H9 (cell line): Measurements from ENCODE around the gene CCDC33. TPM values are rescaled to one million over a fixed set of nuclear protein-coding genes. Genes with fewer than 3 reads are reported as not detected.

ENCODE experiments used
- DNase-seq: peaks from one replicate; pipeline ENCODE4 v3.0.0-alpha.2; 2017
- H2AFZ ChIP-seq: one replicate; pipeline ENCODE4 v1.6.1; 2013; ENCODE audit warnings: mild to moderate bottlenecking, low read length, control low read depth, moderate library complexity
- H2AK5ac ChIP-seq: 2 replicates; pipeline ENCODE4 v1.6.1; 2013; ENCODE audit warnings: low read length, control low read depth, mixed read lengths; ENCODE audit not compliant: insufficient read length
- H2BK120ac ChIP-seq: one replicate; pipeline ENCODE4 v1.6.1; 2013; ENCODE audit warnings: low read depth, mild to moderate bottlenecking, low read length, control low read depth, inconsistent platforms; ENCODE audit not compliant: poor library complexity, severe bottlenecking
- H2BK12ac ChIP-seq: 2 replicates; pipeline ENCODE4 v1.6.1; 2013; ENCODE audit warnings: low read length, control low read depth, mixed read lengths, low read depth; ENCODE audit not compliant: insufficient read length
- H2BK15ac ChIP-seq: 2 replicates; pipeline ENCODE4 v1.6.1; 2013; ENCODE audit warnings: low read depth, low read length, control low read depth
- H2BK20ac ChIP-seq: one replicate; pipeline ENCODE4 v1.6.1; 2013; ENCODE audit warnings: low read depth, mild to moderate bottlenecking, low read length, control low read depth, inconsistent platforms; ENCODE audit not compliant: poor library complexity, severe bottlenecking
- H2BK5ac ChIP-seq: 2 replicates; pipeline ENCODE4 v1.6.1; 2013; ENCODE audit warnings: low read length, control low read depth, mixed read lengths; ENCODE audit not compliant: insufficient read length
- H3K14ac ChIP-seq: 2 replicates; pipeline ENCODE4 v1.6.1; 2013; ENCODE audit warnings: low read length, control low read depth; ENCODE audit not compliant: insufficient read depth
- H3K18ac ChIP-seq: 2 replicates; pipeline ENCODE4 v1.6.1; 2013; ENCODE audit warnings: low read depth, mild to moderate bottlenecking, mixed read lengths, low read length, control low read depth; ENCODE audit not compliant: insufficient read length
- H3K23ac ChIP-seq: 2 replicates; pipeline ENCODE4 v1.6.1; 2013; ENCODE audit warnings: low read length, control low read depth, mixed read lengths, low read depth; ENCODE audit not compliant: insufficient read length
- H3K23me2 ChIP-seq: 2 replicates; pipeline ENCODE4 v1.6.1; 2013; ENCODE audit warnings: low read depth, mild to moderate bottlenecking, mixed read lengths, low read length, control low read depth; ENCODE audit not compliant: insufficient read length, poor library complexity, severe bottlenecking
- H3K27ac ChIP-seq: 2 replicates; pipeline ENCODE4 v1.5.1; 2013; ENCODE audit warnings: low read length, control low read depth, mixed read lengths, low read depth; ENCODE audit not compliant: insufficient read length
- H3K27me3 ChIP-seq: 2 replicates; pipeline ENCODE4 v1.6.1; 2013; ENCODE audit warnings: low read length, control low read depth, inconsistent platforms; ENCODE audit not compliant: insufficient read depth
- H3K4ac ChIP-seq: 2 replicates; pipeline ENCODE4 v1.6.1; 2013; ENCODE audit warnings: low read depth, mild to moderate bottlenecking, control low read depth, inconsistent platforms, low read length, moderate library complexity
- H3K4me1 ChIP-seq: 2 replicates; pipeline ENCODE4 v1.6.1; 2013; ENCODE audit warnings: low read length, control low read depth, inconsistent platforms; ENCODE audit not compliant: insufficient read depth
- H3K4me2 ChIP-seq: 2 replicates; pipeline ENCODE4 v1.6.1; 2013; ENCODE audit warnings: low read length, control low read depth, mixed read lengths; ENCODE audit not compliant: insufficient read length, insufficient read depth
- H3K56ac ChIP-seq: 2 replicates; pipeline ENCODE4 v1.6.1; 2013; ENCODE audit warnings: low read depth, mild to moderate bottlenecking, mixed read lengths, low read length, control low read depth; ENCODE audit not compliant: insufficient read length
- H3K79me1 ChIP-seq: 2 replicates; pipeline ENCODE4 v1.6.1; 2013; ENCODE audit warnings: low read depth, mild to moderate bottlenecking, moderate library complexity, low read length, control low read depth, inconsistent platforms; ENCODE audit not compliant: insufficient read depth, poor library complexity, severe bottlenecking
- H3K79me2 ChIP-seq: 2 replicates; pipeline ENCODE4 v1.6.1; 2013; ENCODE audit warnings: low read length, control low read depth, inconsistent platforms; ENCODE audit not compliant: insufficient read depth
- H3K9ac ChIP-seq: 2 replicates; pipeline ENCODE4 v1.6.1; 2013; ENCODE audit warnings: low read length, control low read depth, mixed read lengths; ENCODE audit not compliant: insufficient read length; ENCODE audit errors: extremely low read depth
- H3K9me3 ChIP-seq: one replicate; pipeline ENCODE4 v1.6.1; 2013; ENCODE audit warnings: low read depth, low read length, inconsistent platforms; ENCODE audit not compliant: control insufficient read depth
- H3T11ph ChIP-seq: one replicate; pipeline ENCODE4 v1.6.1; 2013; ENCODE audit warnings: mild to moderate bottlenecking, low read length, control low read depth, inconsistent platforms
- H4K20me1 ChIP-seq: one replicate; pipeline ENCODE4 v1.6.1; 2013; ENCODE audit not compliant: control insufficient read depth, insufficient read length, insufficient read depth
- H4K5ac ChIP-seq: 2 replicates; pipeline ENCODE4 v1.6.1; 2013; ENCODE audit warnings: low read depth, mild to moderate bottlenecking, mixed read lengths, low read length, control low read depth; ENCODE audit not compliant: insufficient read length
- H4K8ac ChIP-seq: replicated peaks from 2 replicates; pipeline ENCODE4 v1.6.1; 2013; ENCODE audit warnings: low read length, control low read depth, mixed read lengths, low read depth; ENCODE audit not compliant: insufficient read length
- H4K91ac ChIP-seq: 2 replicates; pipeline ENCODE4 v1.6.1; 2013; ENCODE audit warnings: low read depth, mild to moderate bottlenecking, moderate library complexity, mixed read lengths, low read length, control low read depth; ENCODE audit not compliant: insufficient read length
- H3K27ac Mint-ChIP-seq, 3 experiments: 2 replicates in 2 of 3; 3 replicates in 1 of 3; pipeline ENCODE4 v1.8.0; 2020 to 2021; ENCODE audit warnings: mixed read lengths in 3 of 3, mild to moderate bottlenecking in 1 of 3, moderate library complexity in 1 of 3
- H3K27me3 Mint-ChIP-seq: 2 replicates; pipeline ENCODE4 v1.8.0; 2021; ENCODE audit warnings: low read depth, mild to moderate bottlenecking, moderate library complexity, mixed read lengths
- H3K36me3 Mint-ChIP-seq, 3 experiments: 2 replicates in 2 of 3; 3 replicates in 1 of 3; pipeline ENCODE4 v1.8.0; 2020 to 2021; ENCODE audit warnings: low read depth in 3 of 3, mixed read lengths in 3 of 3; ENCODE audit not compliant: insufficient read depth in 1 of 3
- H3K4me1 Mint-ChIP-seq, 2 experiments: 2 replicates each; pipeline ENCODE4 v1.8.0; 2020; ENCODE audit warnings: mixed read lengths in 2 of 2
- H3K4me3 Mint-ChIP-seq, 2 experiments: 2 replicates in 1 of 2; 3 replicates in 1 of 2; pipeline ENCODE4 v1.8.0; 2020 to 2021; ENCODE audit warnings: mild to moderate bottlenecking in 2 of 2, mixed read lengths in 2 of 2, moderate library complexity in 1 of 2
- H3K9me3 Mint-ChIP-seq, 2 experiments: 2 replicates in 1 of 2; 3 replicates in 1 of 2; pipeline ENCODE4 v1.8.0; 2020; ENCODE audit warnings: mild to moderate bottlenecking in 2 of 2, mixed read lengths in 2 of 2, moderate library complexity in 1 of 2
- CTCF ChIP-seq: fragments of 200-600 bp; sonication (generic); conservative IDR thresholded peaks from 3 replicates; pipeline ENCODE4 v1.8.0; 2021; ENCODE audit warnings: antibody characterized with exemption, mild to moderate bottlenecking
- WGBS: extraction: QIAGEN DNeasy Blood & Tissue Kit; methylation state at CpG from one replicate; pipeline ENCODE4 v1.1.7; 2013; ENCODE audit warnings: missing lambda C conversion rate, low lambda C conversion rate, mixed read lengths; ENCODE audit not compliant: insufficient read length; ENCODE audit errors: extremely low coverage; 5-methylcytosine and 5-hydroxymethylcytosine counted together
- total RNA-seq: library from RNA; stranded (reverse); gene quantifications from 2 replicates; pipeline ENCODE4 v1.2.1, GENCODE V29; 2021

CCDC33 gene
- total RNA-seq, 1 experiment from 2014 or later: 4.6 TPM

GRCh38 chr15:74373731-74374647 lies 137.9 kb downstream of the CCDC33 start:
- Histone ChIP-seq H2BK20ac (no peak overlapping the region), H3K4me2 (peak overlapping the region; percentile 50), H2AFZ (no peak overlapping the region), H3K23ac (no peak overlapping the region), H4K20me1 (no peaks in the 10 kb centered on the region), H2AK5ac (no peak overlapping the region), H3K79me1 (no peaks in the 10 kb centered on the region), H3K9me3 (no peaks in the 10 kb centered on the region), H2BK12ac (no peak overlapping the region), H3K14ac (no peak overlapping the region), H2BK15ac (no peak overlapping the region), H3K9ac (no peak overlapping the region), H4K5ac (no peak overlapping the region), H3K56ac (no peak overlapping the region), H3T11ph (no peak overlapping the region), H3K27ac (no peak overlapping the region), H3K18ac (no peak overlapping the region), H3K23me2 (peaks cover 11% of the 10 kb centered on the region), H2BK5ac (no peak overlapping the region), H3K4me1 (no peaks in the 10 kb centered on the region; the same call in 1 of the 2 replicates), H4K8ac (no peak overlapping the region), H3K27me3 (no peaks in the 10 kb centered on the region; the same call in 1 of the 2 replicates), H4K91ac (no peak overlapping the region), H3K79me2 (no peaks in the 10 kb centered on the region), H3K4ac (no peak overlapping the region), H2BK120ac (no peak overlapping the region)
- Mint-ChIP-seq H3K27ac (peak overlapping the region in 1 of 3 experiments; percentile 55; a peak in 1 of 7 replicates), H3K4me3 (peak overlapping the region; percentile 69 to 82), H3K9me3 (no peaks in the 10 kb centered on the region), H3K4me1 (peaks cover 17 to 18% of the 10 kb centered on the region in 2 experiments), H3K27me3 (peaks cover 19% of the 10 kb centered on the region), H3K36me3 (no peaks in the 10 kb centered on the region)
- TF ChIP-seq CTCF: peak; percentile 92
- no CpG with 5 or more reads among the region's 62 CpGs for WGBS
- DNase-seq: peak; percentile 98
